Measurements from ENCODE around the gene PPP1R14B.

DNA sequence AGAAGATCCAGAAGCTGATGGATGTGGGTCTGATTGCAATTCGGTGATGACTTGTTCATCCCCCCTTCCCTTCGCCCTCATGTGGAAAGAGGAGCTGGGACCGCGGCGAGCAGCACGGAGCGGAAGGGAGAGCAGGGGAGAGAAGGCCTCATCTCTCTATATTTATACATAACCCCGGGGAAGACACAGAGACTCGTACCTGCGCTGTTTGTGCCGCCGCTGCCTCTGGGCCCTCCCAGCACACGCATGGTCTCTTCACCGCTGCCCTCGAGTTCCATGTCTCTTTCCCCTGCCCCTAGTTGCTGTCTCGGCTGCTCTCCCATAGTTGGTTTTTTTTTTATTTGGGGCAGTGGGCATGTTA lies 42.7 kb downstream of the PPP1R14B start:
- TF ChIP-seq POLR2AphosphoS5 (IDR thresholded peaks at IDR 0.05): no peak
- TF ChIP-seq, protein P1, sequence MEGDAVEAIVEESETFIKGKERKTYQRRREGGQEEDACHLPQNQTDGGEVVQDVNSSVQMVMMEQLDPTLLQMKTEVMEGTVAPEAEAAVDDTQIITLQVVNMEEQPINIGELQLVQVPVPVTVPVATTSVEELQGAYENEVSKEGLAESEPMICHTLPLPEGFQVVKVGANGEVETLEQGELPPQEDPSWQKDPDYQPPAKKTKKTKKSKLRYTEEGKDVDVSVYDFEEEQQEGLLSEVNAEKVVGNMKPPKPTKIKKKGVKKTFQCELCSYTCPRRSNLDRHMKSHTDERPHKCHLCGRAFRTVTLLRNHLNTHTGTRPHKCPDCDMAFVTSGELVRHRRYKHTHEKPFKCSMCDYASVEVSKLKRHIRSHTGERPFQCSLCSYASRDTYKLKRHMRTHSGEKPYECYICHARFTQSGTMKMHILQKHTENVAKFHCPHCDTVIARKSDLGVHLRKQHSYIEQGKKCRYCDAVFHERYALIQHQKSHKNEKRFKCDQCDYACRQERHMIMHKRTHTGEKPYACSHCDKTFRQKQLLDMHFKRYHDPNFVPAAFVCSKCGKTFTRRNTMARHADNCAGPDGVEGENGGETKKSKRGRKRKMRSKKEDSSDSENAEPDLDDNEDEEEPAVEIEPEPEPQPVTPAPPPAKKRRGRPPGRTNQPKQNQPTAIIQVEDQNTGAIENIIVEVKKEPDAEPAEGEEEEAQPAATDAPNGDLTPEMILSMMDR (IDR thresholded peaks at IDR 0.05): no peak
